Fibroblast of lung (primary cell): Measurements from ENCODE around the gene MELTF. TPM values are rescaled to one million over a fixed set of nuclear protein-coding genes. Genes with fewer than 3 reads are reported as not detected.

Experiments used
- DNase-seq, 2 donors: peaks; one replicate each; pipeline versions ENCODE4 v3.0.0 to v3.0.0-alpha.2; 2010; ENCODE audit warnings: low read depth in 2 of 2
- H2AFZ ChIP-seq: 2 replicates; pipeline ENCODE4 v1.5.1; 2012; ENCODE audit warnings: low read length, control low read depth, inconsistent platforms
- H3K27ac ChIP-seq: 2 replicates; pipeline ENCODE4 v1.5.1; 2011; ENCODE audit warnings: low read length, control low read depth; ENCODE audit not compliant: insufficient read depth
- H3K27me3 ChIP-seq: 2 replicates; pipeline ENCODE4 v1.5.1; 2011; ENCODE audit warnings: mild to moderate bottlenecking, low read length; ENCODE audit not compliant: control insufficient read depth, insufficient read depth
- H3K36me3 ChIP-seq: 2 replicates; pipeline ENCODE4 v1.5.1; 2011; ENCODE audit warnings: low read length; ENCODE audit not compliant: control insufficient read depth, insufficient read depth
- H3K4me1 ChIP-seq: 2 replicates; pipeline ENCODE4 v1.5.1; 2011; ENCODE audit warnings: low read length; ENCODE audit not compliant: control insufficient read depth, insufficient read depth; ENCODE audit errors: extremely low read depth
- H3K4me2 ChIP-seq: 2 replicates; pipeline ENCODE4 v1.5.1; 2011; ENCODE audit warnings: low read length, control low read depth; ENCODE audit not compliant: insufficient read depth; ENCODE audit errors: extremely low read depth
- H3K4me3 ChIP-seq, 4 experiments: fragments of 200-600 bp in 1 of 4; sonication (generic) in 1 of 4; replicated peaks in 1 of 4; 2 replicates each; pipeline ENCODE4 v1.5.1; 2011 to 2016; ENCODE audit warnings: low read length in 4 of 4, low read depth in 3 of 4, mild to moderate bottlenecking in 3 of 4, control low read depth in 2 of 4, inconsistent platforms in 1 of 4, mixed read lengths in 1 of 4; ENCODE audit not compliant: insufficient read depth in 1 of 4; ENCODE audit errors: control extremely low read depth in 1 of 4
- H3K79me2 ChIP-seq: 2 replicates; pipeline ENCODE4 v1.5.1; 2012; ENCODE audit warnings: mild to moderate bottlenecking, low read length, inconsistent platforms; ENCODE audit not compliant: control insufficient read depth, insufficient read depth
- H3K9ac ChIP-seq: 2 replicates; pipeline ENCODE4 v1.5.1; 2011; ENCODE audit warnings: mild to moderate bottlenecking, low read length, control low read depth; ENCODE audit not compliant: insufficient read depth
- H3K9me3 ChIP-seq: 2 replicates; pipeline ENCODE4 v1.5.1; 2012; ENCODE audit warnings: low read depth, low read length; ENCODE audit not compliant: control insufficient read depth, insufficient read depth
- H4K20me1 ChIP-seq: 2 replicates; pipeline ENCODE4 v1.5.1; 2011; ENCODE audit warnings: low read length; ENCODE audit not compliant: control insufficient read depth, insufficient read depth; ENCODE audit errors: extremely low read depth
- CTCF ChIP-seq, 2 donors: IDR thresholded peaks in 1 of 2; conservative IDR thresholded peaks in 1 of 2; 1 replicate in 1 of 2; 2 replicates in 1 of 2; pipeline ENCODE4 v1.5.1; 2011 to 2012; ENCODE audit warnings: low read length in 2 of 2, control low read depth in 1 of 2, inconsistent platforms in 1 of 2, low read depth in 1 of 2, mild to moderate bottlenecking in 1 of 2
- EZH2 ChIP-seq: IDR thresholded peaks from 2 replicates; pipeline ENCODE4 v1.5.1; 2012; ENCODE audit warnings: low read length, control low read depth, mild to moderate bottlenecking; ENCODE audit errors: missing control alignments
- polyA plus RNA-seq, 2 donors: library from polyadenylated mRNA; depleted of rRNA in 1 of 2; stranded (reverse) in 1 of 2; unstranded in 1 of 2; fragments of >200 nt; gene quantifications; 2 replicates each; pipeline ENCODE4 v1.2.1, GENCODE V29; 2011 to 2012; ENCODE audit warnings: missing spikeins in 1 of 2
- total RNA-seq: library from RNA; depleted of rRNA; stranded (reverse); fragments of >200 nt; gene quantifications from 2 replicates; pipeline ENCODE4 v1.2.1, GENCODE V29; 2014

The MELTF gene
- total and polyA plus RNA-seq, 2 donors (not counting 1 experiment from before 2014, with no cell fraction given): 2.7 to 5.0 TPM

GRCh38 chr3:197021729-197022404 lies 7.8 kb downstream of the MELTF start:
- H3K4me1 ChIP-seq: no peaks in the 10 kb centered on the region
- H3K36me3 ChIP-seq: no peaks in the 10 kb centered on the region
- H3K27me3 ChIP-seq: peaks cover 17% of the 10 kb centered on the region

GRCh38 chr3:197021231-197021630 lies 8.4 kb downstream of the MELTF start:
- Histone ChIP-seq H2AFZ (no peak overlapping the region), H3K27ac (no peak overlapping the region), H3K36me3 (no peaks in the 10 kb centered on the region), H4K20me1 (no peaks in the 10 kb centered on the region), H3K27me3 (peaks cover 17% of the 10 kb centered on the region), H3K4me3 (no peak overlapping the region), H3K9ac (no peak overlapping the region), H3K4me2 (no peak overlapping the region), H3K4me1 (no peaks in the 10 kb centered on the region), H3K9me3 (no peaks in the 10 kb centered on the region), H3K79me2 (no peaks in the 10 kb centered on the region)
- no peak for TF ChIP-seq EZH2
- no peak for TF ChIP-seq CTCF (conservative IDR thresholded peaks at IDR 0.05 in 1 of 2, IDR thresholded peaks at IDR 0.05 in 1 of 2; ENCODE audit: low read depth in 1 of 2, low read length in 2 of 2)
- no peak for DNase-seq

More at GRCh38 chr3:197021729-197022404, 7.8 kb downstream of the MELTF start:
- Histone ChIP-seq H4K20me1 (no peaks in the 10 kb centered on the region), H3K4me2 (no peak overlapping the region), H3K4me3 (no peak overlapping the region), H3K79me2 (no peaks in the 10 kb centered on the region), H3K27ac (no peak overlapping the region), H3K9me3 (no peaks in the 10 kb centered on the region), H3K9ac (no peak overlapping the region), H2AFZ (no peak overlapping the region)
- no peak for TF ChIP-seq EZH2
- DNase-seq: no peak

GRCh38 chr3:197019535-197019934 lies 10.1 kb downstream of the MELTF start:
- Histone ChIP-seq H3K27me3 (peaks cover 17% of the 10 kb centered on the region), H3K4me2 (no peak overlapping the region), H4K20me1 (no peaks in the 10 kb centered on the region), H3K79me2 (no peaks in the 10 kb centered on the region), H3K9me3 (no peaks in the 10 kb centered on the region), H3K4me3 (no peak overlapping the region), H3K9ac (no peak overlapping the region), H3K27ac (no peak overlapping the region), H2AFZ (no peak overlapping the region), H3K4me1 (no peaks in the 10 kb centered on the region), H3K36me3 (no peaks in the 10 kb centered on the region)
- TF ChIP-seq CTCF (conservative IDR thresholded peaks at IDR 0.05 in 1 of 2, IDR thresholded peaks at IDR 0.05 in 1 of 2; ENCODE audit: low read depth in 1 of 2, low read length in 2 of 2): no peak
- TF ChIP-seq EZH2: no peak
- DNase-seq: no peak
